OCI-LY7 (cell line): ENCODE results near the gene CDCP2.

Experiments
- EZH2phosphoT487 ChIP-seq: fragments of 200-600 bp; sonication (generic); IDR thresholded peaks from 2 replicates; pipeline ENCODE4 v1.6.1; 2018; ENCODE audit warnings: low read depth, borderline replicate concordance, mild to moderate bottlenecking, mixed run types, antibody characterized with exemption, low read length, moderate library complexity, mixed read lengths
- TF ChIP-seq, protein P1 (sequence below): fragments of 200-600 bp; sonication (generic); conservative IDR thresholded peaks from 2 replicates; pipeline ENCODE4 v1.5.1; 2014; ENCODE audit warnings: mild to moderate bottlenecking, antibody characterized with exemption, low read length, moderate library complexity, mixed read lengths

DNA sequence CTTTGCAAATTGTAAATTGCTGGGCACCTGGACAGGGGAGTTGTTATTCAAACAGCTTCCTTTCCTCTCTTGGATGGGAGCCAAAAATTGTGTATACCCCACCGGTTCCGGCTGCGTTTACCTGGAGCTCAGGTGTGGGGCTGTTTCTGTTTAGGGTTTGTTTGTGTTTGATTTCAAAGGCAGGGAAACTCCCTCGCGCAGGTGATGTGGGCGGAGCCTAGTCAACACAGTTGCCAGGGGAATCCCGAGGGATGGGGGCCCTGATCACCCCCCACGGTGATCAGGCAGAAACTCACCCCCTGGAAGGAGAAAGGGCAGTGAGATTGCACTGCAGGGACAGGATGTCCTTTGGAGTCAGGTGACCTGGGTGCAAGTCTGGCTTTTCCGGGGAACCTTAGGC is 28.3 kb downstream of the CDCP2 start:
- TF ChIP-seq, protein P1, sequence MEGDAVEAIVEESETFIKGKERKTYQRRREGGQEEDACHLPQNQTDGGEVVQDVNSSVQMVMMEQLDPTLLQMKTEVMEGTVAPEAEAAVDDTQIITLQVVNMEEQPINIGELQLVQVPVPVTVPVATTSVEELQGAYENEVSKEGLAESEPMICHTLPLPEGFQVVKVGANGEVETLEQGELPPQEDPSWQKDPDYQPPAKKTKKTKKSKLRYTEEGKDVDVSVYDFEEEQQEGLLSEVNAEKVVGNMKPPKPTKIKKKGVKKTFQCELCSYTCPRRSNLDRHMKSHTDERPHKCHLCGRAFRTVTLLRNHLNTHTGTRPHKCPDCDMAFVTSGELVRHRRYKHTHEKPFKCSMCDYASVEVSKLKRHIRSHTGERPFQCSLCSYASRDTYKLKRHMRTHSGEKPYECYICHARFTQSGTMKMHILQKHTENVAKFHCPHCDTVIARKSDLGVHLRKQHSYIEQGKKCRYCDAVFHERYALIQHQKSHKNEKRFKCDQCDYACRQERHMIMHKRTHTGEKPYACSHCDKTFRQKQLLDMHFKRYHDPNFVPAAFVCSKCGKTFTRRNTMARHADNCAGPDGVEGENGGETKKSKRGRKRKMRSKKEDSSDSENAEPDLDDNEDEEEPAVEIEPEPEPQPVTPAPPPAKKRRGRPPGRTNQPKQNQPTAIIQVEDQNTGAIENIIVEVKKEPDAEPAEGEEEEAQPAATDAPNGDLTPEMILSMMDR, result no peak
- TF ChIP-seq EZH2phosphoT487, result no peak
